IPS-NIHi11 (cell line): ENCODE results near the gene AJAP1.
A peak's percentile ranks its signal among the peaks of the same experiment; 100 is the strongest.

Source experiments
- DNase-seq: peaks from one replicate; pipeline ENCODE4 v3.0.0; 2012; ENCODE audit warnings: mixed read lengths, low spot score

AJAP1 gene

GRCh38 chr1:4772294-4773010, 118.0 kb downstream of the AJAP1 start:
- no peak for DNase-seq

- no peak for DNase-seq
Observed at GRCh38 chr1:4773226-4773625, 118.8 kb downstream of the AJAP1 start.

GRCh38 chr1:4775506-4775905, 121.1 kb downstream of the AJAP1 start:
- DNase-seq: no peak

GRCh38 chr1:4778056-4778455, 123.6 kb downstream of the AJAP1 start:
- DNase-seq: peak; percentile 64

GRCh38 chr1:4781646-4782045, 127.2 kb downstream of the AJAP1 start:
- no peak for DNase-seq

GRCh38 chr1:4784761-4785160, 130.4 kb downstream of the AJAP1 start:
- DNase-seq: no peak

GRCh38 chr1:4786055-4786454, 131.6 kb downstream of the AJAP1 start:
- no peak for DNase-seq

GRCh38 chr1:4787551-4787950, 133.1 kb downstream of the AJAP1 start:
- DNase-seq: no peak

GRCh38 chr1:4792565-4792964, 138.2 kb downstream of the AJAP1 start:
- DNase-seq: no peak

- no peak for DNase-seq
Observed at GRCh38 chr1:4794020-4794780, 139.8 kb downstream of the AJAP1 start.

GRCh38 chr1:4796161-4797015, 142.0 kb downstream of the AJAP1 start:
- no peak for DNase-seq

- DNase-seq: peak; percentile 2
Observed at GRCh38 chr1:4797016-4797410, 142.6 kb downstream of the AJAP1 start.

- peak; percentile 2 for DNase-seq
Observed at GRCh38 chr1:4797429-4797828, 143.0 kb downstream of the AJAP1 start.

GRCh38 chr1:4801192-4801924, 146.9 kb downstream of the AJAP1 start:
- no peak for DNase-seq

GRCh38 chr1:4802024-4802423, 147.6 kb downstream of the AJAP1 start:
- DNase-seq: no peak

- DNase-seq: no peak
Observed at GRCh38 chr1:4803335-4803734, 148.9 kb downstream of the AJAP1 start.

- no peak for DNase-seq
Observed at GRCh38 chr1:4805987-4806386, 151.6 kb downstream of the AJAP1 start.

GRCh38 chr1:4820543-4820942, 166.1 kb downstream of the AJAP1 start:
- DNase-seq: no peak

- peak; percentile 65 for DNase-seq
Observed at GRCh38 chr1:4825800-4826450, 171.5 kb downstream of the AJAP1 start.

GRCh38 chr1:4830707-4831106, 176.3 kb downstream of the AJAP1 start:
- no peak for DNase-seq

- no peak for DNase-seq
Observed at GRCh38 chr1:4836574-4836973, 182.2 kb downstream of the AJAP1 start.
